ENCODE measurements around the gene PIEZO2.

DNA sequence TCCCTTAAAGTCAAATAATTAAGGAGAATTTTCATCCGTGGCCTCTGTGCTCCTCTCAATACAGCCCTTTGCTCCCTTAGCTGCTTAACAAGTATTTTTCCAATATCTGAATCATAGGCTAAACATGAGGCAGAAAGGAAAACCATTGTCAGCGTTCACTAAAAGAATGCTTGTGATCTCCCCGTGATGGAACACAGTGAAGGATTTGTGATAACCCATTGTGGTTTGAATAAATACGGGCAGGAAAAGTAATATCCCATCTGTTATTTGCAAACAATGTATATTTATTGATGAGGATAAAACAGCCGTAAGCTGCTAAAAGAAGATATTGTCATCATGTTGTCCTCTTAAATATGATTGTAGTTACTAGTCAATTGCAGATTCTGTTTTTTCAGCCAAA, 365.4 kb downstream of the PIEZO2 start:
- no peak for TF ChIP-seq POLR2A (IDR thresholded peaks at IDR 0.05; ENCODE audit: low read depth, low read length)
- no peak for TF ChIP-seq POLR2AphosphoS5 (IDR thresholded peaks at IDR 0.05; ENCODE audit: low read depth, low read length)
- TF ChIP-seq TAF1 (IDR thresholded peaks at IDR 0.05; ENCODE audit: borderline replicate concordance, low read depth, low read length) = no peak

Measured in GM12892 (cell line).